ENCODE results near the gene CEP104. TPM values are rescaled to one million over a fixed set of nuclear protein-coding genes. Genes with fewer than 3 reads are reported as not detected.

CEP104 gene
- total RNA-seq, 2 donors from 2014 or later: 43.5 to 45.6 TPM

- intact Hi-C loops (cut with DNase I, micrococcal nuclease): no loop called here
- DNase-seq (no peak), ATAC-seq (no peak)
These were observed 69.0 kb downstream of the CEP104 start for GRCh38 chr1:3787745-3788605.

GRCh38 chr1:3787349-3787715, 69.7 kb downstream of the CEP104 start:
- ATAC-seq (no peak), DNase-seq (no peak)
- intact Hi-C loops (cut with DNase I, micrococcal nuclease): no loop called here

- ATAC-seq: no peak
- DNase-seq: no peak
- intact Hi-C loops (cut with DNase I, micrococcal nuclease): no loop called here
These were observed 70.3 kb downstream of the CEP104 start for GRCh38 chr1:3786468-3787348.

GRCh38 chr1:3785456-3786157, 71.4 kb downstream of the CEP104 start:
- DNase-seq: peak in 1 of 2 donors; percentile 46
- intact Hi-C loops (cut with DNase I, micrococcal nuclease): no loop called here
- ATAC-seq: peak; percentile 79

- ATAC-seq (peak; percentile 79), DNase-seq (peak in 1 of 2 donors; percentile 75)
- intact Hi-C loops (cut with DNase I, micrococcal nuclease): no loop called here
These were observed 72.0 kb downstream of the CEP104 start for GRCh38 chr1:3785045-3785444.

- DNase-seq: no peak
- intact Hi-C loops (cut with DNase I, micrococcal nuclease): no loop called here
- no peak for ATAC-seq
These were observed 73.1 kb downstream of the CEP104 start for GRCh38 chr1:3783651-3784474.

- intact Hi-C loops (cut with DNase I, micrococcal nuclease): no loop called here
- DNase-seq (no peak), ATAC-seq (no peak)
These were observed 76.1 kb downstream of the CEP104 start for GRCh38 chr1:3780901-3781300.

GRCh38 chr1:3779912-3780416, 77.0 kb downstream of the CEP104 start:
- DNase-seq (no peak), ATAC-seq (no peak)

GRCh38 chr1:3779265-3779911, 77.6 kb downstream of the CEP104 start:
- intact Hi-C loops (cut with DNase I, micrococcal nuclease): no loop called here
- DNase-seq: no peak
- ATAC-seq: no peak

More at GRCh38 chr1:3779912-3780416, 77.0 kb downstream of the CEP104 start:
- intact Hi-C loops (cut with DNase I, micrococcal nuclease): no loop called here

GRCh38 chr1:3778590-3779264, 78.3 kb downstream of the CEP104 start:
- intact Hi-C loops (cut with DNase I, micrococcal nuclease): no loop called here
- ATAC-seq (no peak), DNase-seq (no peak)

GRCh38 chr1:3777647-3778589, 79.1 kb downstream of the CEP104 start:
- ATAC-seq: no peak
- no peak for DNase-seq
- intact Hi-C loops (cut with DNase I, micrococcal nuclease): no loop called here

GRCh38 chr1:3777078-3777547, 79.9 kb downstream of the CEP104 start:
- ATAC-seq (no peak), DNase-seq (no peak)
- intact Hi-C loops (cut with DNase I, micrococcal nuclease): no loop called here

- DNase-seq (no peak), ATAC-seq (no peak)
- intact Hi-C loops (cut with DNase I, micrococcal nuclease): no loop called here
These were observed 80.6 kb downstream of the CEP104 start for GRCh38 chr1:3776231-3776961.

- DNase-seq (peak; percentile 67 to 78), ATAC-seq (peak; percentile 69)
- intact Hi-C loops (cut with DNase I, micrococcal nuclease): no loop called here
These were observed 81.4 kb downstream of the CEP104 start for GRCh38 chr1:3775490-3776230.
